HG03196 (cell line): Measurements from ENCODE around the gene KIF26A.
"Not testable (repeated sequence)": the region's sequence is repeated elsewhere in the genome, so short reads cannot be mapped to it uniquely, and the experiment has no call there.

ENCODE experiments used
- ATAC-seq: cut with Tn5 transposase; IDR thresholded peaks from one replicate; pipeline ENCODE4 v1.9.1; 2021; ENCODE audit not compliant: unreplicated experiment

Gene KIF26A

GRCh38 chr14:104206281-104206904 is 68.0 kb downstream of the KIF26A start:
- no peak for ATAC-seq

DNA sequence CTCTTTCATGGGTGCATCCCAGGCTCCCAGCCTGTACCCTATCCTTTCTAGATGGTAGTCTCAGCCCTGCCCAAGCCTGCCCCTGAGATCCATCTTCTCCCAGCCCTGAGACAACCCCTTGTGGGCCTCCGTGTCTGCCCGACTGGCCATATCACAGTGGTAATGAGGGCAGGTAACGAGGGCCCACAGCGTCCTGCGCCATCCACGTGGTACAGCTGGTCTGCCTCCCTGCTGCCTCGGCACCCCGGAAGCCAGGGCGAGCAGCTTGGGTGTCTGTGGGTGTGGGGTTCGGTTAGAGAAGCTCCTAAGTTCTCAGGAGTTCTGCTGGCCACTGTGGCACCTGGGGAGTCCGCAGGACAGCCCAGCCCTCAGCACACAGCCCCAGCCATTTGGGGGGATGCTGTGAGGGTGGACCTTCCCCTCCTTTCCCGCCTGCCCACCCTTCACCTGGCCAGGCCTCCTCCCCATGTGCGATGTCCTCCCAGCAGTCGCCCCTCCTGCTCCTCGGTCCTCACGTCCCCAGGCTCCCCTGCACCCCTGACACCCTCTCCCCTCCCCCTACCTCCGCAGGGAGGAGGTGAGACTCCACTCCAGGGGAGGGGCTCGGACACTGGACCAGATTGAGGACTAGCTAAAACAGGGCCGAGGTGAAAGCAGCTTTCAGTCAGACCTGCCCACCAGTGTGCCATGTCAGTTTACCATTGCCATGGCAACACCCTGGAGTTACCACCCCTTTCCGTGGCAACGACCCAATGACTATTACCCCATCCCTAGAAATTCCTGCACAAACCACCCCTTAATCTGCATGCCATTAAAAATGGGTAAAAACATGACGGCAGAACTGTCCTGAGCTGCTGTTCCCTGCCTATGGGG is 69.0 kb downstream of the KIF26A start:
- no peak for ATAC-seq

DNA sequence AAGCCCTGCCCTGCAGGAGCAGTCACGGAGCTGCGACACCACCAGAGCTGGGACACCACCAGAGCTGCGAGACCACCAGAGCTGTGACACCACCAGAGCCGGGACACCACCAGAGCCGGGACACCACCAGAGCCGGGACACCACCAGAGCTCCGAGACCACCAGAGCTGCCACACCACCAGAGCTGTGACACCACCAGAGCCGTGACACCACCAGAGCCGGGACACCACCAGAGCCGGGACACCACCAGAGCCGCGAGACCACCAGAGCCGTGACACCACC is 69.6 kb downstream of the KIF26A start:
- ATAC-seq = not testable (repeated sequence)

- not testable (repeated sequence) for ATAC-seq
Measured at GRCh38 chr14:104208331-104208730, 69.9 kb downstream of the KIF26A start.

DNA sequence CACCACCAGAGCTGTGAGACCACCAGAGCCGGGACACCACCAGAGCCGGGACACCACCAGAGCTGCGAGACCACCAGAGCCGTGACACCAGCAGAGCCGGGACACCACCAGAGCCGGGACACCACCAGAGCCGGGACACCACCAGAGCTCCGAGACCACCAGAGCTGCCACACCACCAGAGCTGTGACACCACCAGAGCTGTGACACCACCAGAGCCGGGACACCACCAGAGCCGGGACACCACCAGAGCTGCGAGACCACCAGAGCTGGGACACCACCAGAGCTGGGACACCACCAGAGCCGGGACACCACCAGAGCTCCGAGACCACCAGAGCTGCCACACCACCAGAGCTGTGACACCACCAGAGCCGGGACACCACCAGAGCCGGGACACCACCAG is 70.7 kb downstream of the KIF26A start:
- not testable (repeated sequence) for ATAC-seq

DNA sequence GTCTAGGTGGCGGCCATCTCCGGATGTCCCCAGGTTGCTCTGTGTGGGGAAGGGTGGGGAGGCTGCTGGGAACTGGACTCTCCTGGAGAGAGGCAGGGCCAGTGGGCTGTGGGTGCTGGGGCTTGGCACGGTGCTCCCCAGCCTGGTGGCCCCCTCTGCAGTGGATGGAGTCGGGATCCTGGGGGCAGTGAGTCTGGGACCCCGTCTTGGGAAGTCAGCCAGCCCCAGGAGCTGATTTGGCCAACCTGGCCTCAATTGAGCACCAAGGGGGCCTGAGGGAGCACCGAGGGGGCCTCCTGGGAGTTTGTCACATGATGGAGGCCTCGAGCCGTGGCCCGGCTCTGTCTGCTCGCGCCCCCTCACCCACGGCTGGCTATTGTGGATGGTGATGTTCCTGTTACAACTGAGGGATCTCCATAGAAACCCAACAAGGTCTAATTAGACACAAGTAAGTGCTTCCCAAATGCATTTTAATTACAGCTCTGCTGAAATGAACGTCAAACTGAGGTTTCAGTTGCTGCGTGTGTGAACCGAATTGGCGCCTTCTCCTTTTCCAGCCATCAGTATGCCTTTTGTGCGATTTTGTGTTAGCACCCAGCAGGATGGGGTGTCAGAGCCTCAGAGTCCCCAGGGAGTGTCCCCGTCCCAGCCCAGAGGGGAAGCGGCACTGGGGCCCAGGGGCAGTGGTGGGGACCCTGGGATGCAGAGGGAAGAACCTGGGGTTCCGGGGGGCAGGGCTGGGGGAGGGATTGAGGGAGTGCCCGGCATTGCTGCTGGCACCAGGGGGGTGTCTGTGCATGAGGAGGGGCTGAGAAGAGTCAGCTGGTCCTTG is 71.8 kb downstream of the KIF26A start:
- no peak for ATAC-seq

GRCh38 chr14:104210817-104211195 is 72.4 kb downstream of the KIF26A start:
- ATAC-seq = no peak

- no peak for ATAC-seq
Measured at GRCh38 chr14:104211215-104211614, 72.8 kb downstream of the KIF26A start.

- ATAC-seq = no peak
Measured at GRCh38 chr14:104211741-104212140, 73.4 kb downstream of the KIF26A start.

DNA sequence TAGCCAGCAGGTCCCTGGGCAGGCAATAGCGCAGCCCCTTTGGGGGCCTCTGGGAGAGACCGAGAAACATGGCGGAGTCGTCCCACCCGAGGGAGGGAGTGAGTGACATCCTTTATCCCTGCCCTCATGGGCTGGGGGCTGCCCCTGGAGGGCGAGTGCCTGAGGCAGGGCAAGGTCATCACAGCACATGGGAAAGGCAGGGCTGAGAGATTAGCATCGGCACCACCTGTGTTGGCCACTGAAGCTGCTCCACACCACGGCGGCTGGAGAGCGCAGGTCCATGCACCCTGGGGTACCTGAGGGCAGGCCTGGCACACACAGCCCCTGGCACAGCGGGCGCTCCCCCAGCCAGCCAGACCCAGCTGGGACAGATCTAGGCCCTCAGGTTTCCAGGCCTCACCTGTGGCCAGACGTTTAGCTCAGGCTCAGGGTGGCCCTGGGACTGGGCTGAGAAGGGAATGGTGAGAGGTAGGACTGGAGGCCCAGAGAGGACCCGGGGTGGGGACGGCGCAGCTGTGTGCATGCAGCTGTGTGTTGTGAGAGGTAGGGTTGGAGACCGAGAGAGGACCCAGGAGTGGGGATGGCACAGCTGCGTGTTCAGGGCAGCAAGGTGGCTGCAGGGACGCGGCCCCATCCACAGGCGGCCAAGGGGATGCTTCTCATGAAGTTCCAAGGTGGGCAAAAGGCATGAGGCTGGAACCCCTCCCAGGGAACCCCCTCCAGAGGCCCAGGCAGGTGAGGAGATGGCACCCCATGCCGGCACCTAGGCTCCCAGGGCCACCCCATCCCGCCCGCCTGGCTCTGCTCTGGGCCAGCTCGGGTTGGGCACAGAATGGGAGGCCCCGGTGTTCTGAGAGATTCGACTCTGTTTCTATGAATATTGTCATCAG is 74.1 kb downstream of the KIF26A start:
- no peak for ATAC-seq

GRCh38 chr14:104213301-104214034 is 75.1 kb downstream of the KIF26A start:
- no peak for ATAC-seq

- no peak for ATAC-seq
Measured at GRCh38 chr14:104214431-104215218, 76.2 kb downstream of the KIF26A start.

- ATAC-seq = no peak
Measured at GRCh38 chr14:104215706-104216334, 77.4 kb downstream of the KIF26A start.

DNA sequence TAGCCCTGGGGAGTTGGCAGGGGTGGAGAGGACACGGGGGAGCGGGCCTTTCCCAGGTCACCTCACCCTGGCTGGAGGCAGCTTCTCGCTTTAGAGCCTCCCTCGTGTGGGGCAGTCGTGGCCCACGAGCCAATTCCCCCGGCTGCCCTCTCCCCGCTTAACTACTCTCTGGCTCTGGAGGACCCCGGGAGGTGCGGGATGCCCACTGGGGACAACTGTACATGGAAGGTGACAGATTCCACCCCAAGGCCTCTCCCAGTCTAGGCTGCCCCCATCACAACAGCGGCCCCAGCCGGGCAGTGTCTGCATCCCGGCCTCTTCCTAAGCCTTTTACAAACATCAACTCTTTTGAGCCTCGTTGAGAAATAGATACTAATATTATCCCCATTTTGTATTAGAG is 78.1 kb downstream of the KIF26A start:
- ATAC-seq = no peak

DNA sequence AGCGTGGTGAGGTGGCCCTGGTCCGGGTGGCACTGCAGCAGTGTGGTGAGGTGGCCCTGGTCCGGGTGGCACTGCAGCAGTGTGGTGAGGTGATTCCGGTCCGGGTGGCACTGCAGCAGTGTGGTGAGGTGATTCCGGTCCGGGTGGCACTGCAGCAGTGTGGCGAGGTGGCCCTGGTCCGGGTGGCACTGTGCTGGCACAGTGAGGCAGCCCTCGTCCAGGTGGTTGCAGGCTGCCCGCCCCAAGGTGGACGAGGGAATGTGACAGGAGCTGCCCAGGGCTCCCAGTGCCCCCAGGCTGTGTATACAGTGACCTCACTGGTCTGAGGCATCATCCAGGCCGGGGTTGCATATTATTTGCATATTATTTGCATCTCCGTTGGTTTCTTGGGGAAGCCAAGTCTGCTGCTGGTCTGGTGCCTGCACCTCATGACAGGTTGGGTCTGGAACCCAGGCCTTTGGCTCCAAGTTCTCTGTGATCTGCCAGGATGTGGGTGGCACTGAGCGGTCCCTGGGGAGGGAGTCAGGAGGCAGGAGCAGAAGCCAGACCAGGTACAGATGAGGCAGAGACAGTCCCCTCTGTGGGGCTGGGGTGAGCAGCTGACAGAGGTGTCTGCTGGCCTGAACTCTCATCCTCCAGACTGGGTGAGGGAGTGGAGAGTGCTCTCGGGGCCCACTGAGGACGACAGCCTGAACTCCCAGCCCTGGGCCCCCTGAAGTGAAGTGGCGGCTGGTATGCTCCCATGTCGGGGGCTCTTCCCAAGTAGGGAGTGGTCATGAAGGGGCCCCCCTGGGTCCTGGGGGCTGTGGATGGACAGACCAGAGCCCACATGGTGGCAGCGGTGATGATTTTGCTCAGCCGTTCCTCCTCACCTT is 79.3 kb downstream of the KIF26A start:
- no peak for ATAC-seq

- ATAC-seq = no peak
Measured at GRCh38 chr14:104218361-104219180, 80.2 kb downstream of the KIF26A start.

GRCh38 chr14:104219731-104220214 is 81.4 kb downstream of the KIF26A start:
- no peak for ATAC-seq
